Measurements from ENCODE around the gene SKIC2. TPM values are rescaled to one million over a fixed set of nuclear protein-coding genes. Genes with fewer than 3 reads are reported as not detected.

SKIC2 gene
- total RNA-seq, 1 experiment from 2014 or later: 72.3 TPM

DNA sequence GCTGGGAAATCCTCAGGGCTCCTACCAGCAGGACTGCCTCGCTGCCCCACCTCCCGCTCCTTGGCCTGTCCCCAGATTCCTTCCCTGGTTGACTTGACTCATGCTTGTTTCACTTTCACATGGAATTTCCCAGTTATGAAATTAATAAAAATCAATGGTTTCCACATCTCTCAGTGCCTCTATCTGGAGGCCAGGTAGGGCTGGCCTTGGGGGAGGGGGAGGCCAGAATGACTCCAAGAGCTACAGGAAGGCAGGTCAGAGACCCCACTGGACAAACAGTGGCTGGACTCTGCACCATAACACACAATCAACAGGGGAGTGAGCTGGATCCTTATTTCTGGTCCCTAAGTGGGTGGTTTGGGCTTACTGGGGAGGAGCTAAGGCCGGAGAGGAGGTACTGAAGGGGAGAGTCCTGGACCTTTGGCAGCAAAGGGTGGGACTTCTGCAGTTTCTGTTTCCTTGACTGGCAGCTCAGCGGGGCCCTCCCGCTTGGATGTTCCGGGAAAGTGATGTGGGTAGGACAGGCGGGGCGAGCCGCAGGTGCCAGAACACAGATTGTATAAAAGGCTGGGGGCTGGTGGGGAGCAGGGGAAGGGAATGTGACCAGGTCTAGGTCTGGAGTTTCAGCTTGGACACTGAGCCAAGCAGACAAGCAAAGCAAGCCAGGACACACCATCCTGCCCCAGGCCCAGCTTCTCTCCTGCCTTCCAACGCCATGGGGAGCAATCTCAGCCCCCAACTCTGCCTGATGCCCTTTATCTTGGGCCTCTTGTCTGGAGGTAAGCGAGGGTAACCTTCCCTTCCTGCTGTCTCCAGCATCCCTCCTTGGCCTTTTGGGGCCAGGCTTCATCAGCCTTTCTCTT lies 13.2 kb upstream of the SKIC2 start, which contains the start of gene CFB:
Gene CFB (plus strand): TSS at position 589 of the 863 bp plus-strand sequence. CDS start 127 bp downstream, at position 716.
- DNase-seq (ENCODE audit: low read depth): peak; percentile 95

DNA sequence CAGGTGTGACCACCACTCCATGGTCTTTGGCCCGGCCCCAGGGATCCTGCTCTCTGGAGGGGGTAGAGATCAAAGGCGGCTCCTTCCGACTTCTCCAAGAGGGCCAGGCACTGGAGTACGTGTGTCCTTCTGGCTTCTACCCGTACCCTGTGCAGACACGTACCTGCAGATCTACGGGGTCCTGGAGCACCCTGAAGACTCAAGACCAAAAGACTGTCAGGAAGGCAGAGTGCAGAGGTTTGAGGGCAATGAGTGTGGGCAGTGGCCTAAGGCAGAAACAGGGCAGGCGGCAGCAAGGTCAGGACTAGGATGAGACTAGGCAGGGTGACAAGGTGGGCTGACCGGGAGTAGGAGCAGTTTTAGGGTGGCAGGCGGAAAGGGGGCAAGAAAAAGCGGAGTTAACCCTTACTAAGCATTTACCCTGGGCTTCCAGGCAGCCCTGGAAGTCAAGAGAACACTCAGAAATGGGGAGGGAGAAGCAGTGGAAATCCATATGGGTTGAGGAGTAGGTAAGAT lies 12.5 kb upstream of the SKIC2 start:
- no peak for DNase-seq (ENCODE audit: low read depth)

DNA sequence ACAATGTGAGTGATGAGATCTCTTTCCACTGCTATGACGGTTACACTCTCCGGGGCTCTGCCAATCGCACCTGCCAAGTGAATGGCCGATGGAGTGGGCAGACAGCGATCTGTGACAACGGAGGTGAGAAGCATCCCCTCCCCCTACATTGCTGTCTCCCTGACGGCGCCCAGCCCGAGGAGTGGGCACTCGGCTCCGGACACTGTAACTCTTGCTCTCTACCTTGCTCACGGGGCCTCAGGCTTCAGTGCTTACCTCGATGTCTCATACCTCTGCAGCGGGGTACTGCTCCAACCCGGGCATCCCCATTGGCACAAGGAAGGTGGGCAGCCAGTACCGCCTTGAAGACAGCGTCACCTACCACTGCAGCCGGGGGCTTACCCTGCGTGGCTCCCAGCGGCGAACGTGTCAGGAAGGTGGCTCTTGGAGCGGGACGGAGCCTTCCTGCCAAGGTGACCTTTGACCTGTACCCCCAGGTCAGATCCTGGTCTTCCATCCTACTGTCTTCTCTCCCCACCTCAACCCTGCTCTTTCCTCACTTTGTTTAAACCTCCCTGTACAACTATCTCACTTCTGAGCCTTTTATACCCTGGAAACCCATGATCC lies 11.8 kb upstream of the SKIC2 start:
- DNase-seq (ENCODE audit: low read depth): no peak

DNA sequence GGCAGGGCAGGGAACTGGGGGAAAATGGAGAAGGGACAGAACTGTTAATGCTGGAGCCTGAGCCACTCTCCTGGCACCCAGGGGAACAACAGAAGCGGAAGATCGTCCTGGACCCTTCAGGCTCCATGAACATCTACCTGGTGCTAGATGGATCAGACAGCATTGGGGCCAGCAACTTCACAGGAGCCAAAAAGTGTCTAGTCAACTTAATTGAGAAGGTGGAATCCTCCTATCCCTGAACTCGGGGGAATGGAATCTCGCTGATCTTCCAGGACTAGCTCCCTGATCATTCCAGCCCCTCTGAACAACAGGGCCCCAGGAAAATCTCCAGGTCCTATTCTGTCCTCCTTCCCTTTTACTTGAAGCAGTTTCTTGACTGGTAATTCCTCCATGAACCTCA lies 11.1 kb upstream of the SKIC2 start:
- DNase-seq (ENCODE audit: low read depth): no peak

DNA sequence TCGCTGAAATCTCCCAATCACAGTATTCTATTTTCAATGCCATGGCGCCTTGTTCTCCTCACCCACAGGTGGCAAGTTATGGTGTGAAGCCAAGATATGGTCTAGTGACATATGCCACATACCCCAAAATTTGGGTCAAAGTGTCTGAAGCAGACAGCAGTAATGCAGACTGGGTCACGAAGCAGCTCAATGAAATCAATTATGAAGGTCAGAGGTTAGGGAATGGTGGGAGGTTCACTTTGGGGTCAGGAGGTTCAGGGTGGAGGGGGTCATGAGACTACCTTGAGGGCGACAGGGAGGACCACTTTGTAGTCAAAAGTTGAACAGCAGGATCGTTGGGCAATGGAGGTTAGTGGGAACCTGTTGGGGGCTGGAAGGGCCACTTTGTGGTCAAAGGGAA lies 10.7 kb upstream of the SKIC2 start:
- no peak for DNase-seq (ENCODE audit: low read depth)

DNA sequence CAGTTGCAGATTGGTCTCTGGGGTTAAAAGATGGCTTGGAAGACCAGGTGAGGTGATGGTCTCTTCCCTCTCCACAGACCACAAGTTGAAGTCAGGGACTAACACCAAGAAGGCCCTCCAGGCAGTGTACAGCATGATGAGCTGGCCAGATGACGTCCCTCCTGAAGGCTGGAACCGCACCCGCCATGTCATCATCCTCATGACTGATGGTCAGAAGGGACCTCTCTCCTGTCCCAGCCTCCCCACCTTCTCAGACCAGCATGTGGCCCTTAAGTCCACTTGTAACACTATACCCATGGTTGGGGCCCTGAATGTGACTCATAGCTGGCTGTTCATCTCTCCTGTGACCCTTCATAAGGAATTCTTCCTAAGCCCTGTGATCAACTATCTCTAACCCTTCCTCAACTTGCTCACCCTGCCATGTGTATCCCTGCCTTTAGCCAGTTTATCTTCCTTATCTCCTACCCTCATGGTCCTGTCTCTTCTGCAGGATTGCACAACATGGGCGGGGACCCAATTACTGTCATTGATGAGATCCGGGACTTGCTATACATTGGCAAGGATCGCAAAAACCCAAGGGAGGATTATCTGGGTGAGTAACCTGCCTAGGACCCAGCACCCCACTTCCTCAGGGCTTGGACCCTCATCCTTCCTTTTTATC lies 10.1 kb upstream of the SKIC2 start:
- peak; percentile 90 for DNase-seq (ENCODE audit: low read depth)

DNA sequence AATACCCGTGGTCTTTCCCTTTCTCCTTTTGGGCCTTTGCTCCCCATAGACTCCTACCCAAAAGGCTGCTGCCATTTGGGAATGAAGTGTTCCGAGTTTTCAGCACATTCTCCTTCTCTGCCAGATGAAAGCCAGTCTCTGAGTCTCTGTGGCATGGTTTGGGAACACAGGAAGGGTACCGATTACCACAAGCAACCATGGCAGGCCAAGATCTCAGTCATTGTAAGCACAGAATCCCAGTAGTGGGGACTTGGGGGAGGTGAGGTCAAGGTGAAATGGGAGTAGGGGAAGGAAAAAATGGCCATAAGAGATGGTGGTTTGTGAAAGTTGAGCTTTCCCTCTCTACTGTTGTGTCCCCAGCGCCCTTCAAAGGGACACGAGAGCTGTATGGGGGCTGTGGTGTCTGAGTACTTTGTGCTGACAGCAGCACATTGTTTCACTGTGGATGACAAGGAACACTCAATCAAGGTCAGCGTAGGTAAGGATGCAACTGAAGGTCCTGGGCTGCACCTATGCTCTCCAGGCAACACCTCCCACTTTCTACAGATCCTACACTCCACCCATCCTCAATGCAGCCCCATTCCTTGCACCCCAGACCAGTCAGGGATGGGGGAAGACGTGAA lies 8.9 kb upstream of the SKIC2 start:
- no peak for DNase-seq (ENCODE audit: low read depth)

DNA sequence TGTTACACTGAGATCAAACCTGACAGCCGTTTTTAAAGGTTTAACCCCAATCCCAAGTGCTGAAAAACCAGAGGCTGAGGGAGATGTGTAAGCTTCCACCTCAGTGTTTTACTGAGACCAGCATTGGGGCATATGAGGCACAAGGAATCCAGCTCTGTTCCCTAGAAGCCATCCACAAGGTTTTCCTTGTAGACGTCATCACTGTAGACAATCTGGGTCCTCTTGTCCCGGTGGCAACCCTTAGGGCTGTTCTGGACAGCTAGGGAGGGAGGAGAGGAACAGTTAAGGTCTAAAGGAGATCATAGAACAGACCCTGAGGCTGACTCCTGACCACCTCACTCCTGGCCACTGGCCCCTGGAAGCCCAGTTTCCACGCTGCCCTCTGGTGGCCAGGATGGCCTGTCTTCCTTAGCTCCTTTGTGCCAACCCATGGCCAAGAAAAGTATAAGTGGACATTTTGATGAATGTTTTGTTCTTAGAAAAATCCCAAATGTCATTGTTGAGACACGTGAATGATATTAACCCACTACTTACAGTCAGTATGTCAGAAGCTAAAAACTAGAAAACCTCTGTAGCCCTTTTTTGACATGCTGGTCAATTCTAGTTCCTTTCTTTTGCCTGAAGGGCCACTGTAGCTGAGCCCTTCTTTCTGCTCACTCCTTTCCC lies 6.7 kb upstream of the SKIC2 start:
- DNase-seq (ENCODE audit: low read depth): peak; percentile 74

DNA sequence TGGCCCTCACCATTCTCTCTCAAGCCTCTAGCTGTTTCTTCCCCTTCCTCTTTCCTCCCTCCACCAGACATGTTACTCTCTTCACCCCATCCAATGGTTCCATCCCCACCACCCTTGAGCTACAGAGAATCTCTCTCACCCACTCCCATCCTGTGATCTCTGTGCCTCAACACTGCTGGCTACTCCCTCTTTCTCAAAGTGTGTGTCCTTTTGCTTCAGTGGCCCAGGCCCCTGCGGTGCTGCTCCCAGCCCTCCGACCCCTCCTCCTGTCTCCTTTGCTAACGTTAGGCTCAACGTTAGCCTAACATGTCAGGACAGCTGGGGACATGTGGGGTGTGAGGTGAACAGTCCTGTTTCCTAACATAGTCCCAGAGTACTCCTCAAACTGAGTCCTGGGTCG lies 6.1 kb upstream of the SKIC2 start:
- DNase-seq (ENCODE audit: low read depth): no peak

DNA sequence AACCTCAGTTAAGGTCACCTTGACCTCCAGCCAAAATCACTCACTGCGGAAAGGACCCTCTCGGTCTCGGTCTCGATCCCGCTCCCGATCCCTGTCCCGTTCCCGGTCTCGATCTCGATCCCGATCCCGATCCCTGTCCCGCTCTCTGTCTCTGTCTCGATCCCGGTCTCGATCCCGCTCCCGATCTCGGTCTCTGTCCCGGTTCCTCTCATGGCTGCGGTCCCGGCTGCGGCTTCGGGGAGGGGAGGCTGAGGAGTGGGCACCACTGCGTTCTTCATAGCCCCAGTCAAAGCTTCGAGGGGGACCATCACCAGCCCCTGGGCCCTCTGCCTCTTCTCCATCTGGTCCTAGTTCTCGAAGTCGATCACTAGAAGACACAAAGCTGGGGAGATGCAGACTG lies 4.5 kb upstream of the SKIC2 start:
- no peak for DNase-seq (ENCODE audit: low read depth)

DNA sequence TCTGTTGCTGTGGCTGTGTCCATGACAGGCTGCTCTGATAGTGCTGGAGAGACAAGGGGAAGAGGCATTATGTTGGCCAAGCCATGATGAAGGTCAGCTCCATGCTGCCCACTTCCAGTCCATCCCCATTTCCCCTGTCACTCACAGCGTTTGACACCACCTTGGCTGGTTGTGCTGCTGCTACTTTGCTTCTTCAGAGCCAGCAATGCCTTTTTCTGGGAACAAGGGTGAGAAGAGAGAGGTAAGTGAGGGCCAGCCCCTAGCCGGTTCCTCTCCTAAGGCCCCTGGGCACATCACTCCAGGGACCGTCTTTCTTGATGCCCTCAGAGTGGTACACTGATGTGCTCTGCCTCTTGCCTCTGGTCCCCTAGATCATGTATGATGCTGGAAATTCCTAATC lies 2.2 kb upstream of the SKIC2 start:
- DNase-seq (ENCODE audit: low read depth): no peak

DNA sequence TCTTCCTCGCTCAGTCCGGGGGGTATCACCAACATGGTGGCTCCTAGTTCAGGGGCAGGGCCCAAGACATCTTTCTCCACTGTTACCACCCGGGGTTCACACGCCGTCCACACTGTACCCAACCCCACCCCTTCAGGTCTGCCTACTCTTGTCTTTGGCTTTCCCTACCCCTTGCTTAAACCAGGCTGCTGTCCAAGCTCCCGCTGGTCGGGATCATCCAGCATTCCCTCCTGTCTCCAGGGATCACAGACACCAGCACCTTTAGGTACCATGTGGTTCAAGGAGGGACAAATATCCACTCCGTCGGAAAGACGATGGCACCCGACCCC lies 599 bp upstream of the SKIC2 start:
- DNase-seq (ENCODE audit: low read depth): no peak

DNA sequence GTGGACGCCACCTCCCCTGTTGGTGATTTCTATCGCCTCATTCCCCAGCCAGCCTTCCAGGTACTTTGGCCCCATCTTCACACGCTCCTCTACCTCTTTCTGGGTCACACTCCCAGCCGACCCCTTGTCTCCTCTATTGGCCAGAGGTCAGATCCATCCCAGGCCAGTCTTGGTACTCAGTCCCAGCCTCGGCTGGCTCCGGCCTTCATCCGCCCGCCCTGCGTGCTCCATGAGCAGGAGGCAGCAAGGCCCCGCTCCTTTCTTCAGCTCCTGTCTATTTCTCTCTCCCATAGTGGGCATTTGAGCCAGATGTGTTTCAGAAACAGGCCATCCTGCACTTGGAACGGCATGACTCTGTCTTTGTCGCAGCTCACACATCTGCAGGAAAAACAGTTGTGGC lies 2.6 kb downstream of the SKIC2 start:
- DNase-seq (ENCODE audit: low read depth): no peak

DNA sequence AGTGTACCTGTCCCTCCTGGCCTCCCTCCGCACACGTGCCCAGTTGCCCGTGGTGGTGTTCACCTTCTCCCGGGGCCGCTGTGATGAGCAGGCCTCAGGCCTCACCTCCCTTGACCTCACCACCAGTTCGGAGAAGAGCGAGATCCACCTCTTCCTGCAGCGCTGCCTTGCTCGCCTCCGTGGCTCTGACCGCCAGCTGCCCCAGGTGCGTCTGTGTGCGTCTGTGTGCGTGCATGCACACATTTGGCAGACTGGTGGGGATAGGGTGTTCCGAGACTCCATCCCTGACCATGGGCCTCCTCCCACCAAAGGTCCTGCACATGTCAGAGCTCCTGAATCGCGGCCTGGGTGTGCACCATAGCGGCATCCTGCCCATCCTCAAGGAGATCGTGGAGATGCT lies 4.9 kb downstream of the SKIC2 start:
- no peak for DNase-seq (ENCODE audit: low read depth)

DNA sequence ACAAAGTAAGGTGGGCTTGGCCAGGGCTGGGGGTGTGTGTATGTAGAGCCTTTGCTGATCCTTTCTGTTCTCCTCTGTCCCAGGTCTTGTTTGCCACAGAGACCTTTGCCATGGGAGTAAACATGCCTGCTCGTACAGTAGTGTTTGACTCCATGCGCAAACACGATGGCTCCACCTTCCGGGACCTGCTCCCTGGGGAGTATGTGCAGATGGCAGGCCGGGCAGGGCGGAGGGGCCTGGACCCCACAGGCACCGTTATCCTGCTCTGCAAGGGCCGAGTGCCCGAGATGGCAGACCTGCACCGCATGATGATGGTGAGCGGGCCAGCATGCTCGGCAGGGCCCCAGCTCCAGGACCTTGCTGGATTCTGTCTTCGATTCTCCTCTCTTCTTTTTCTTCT lies 6.7 kb downstream of the SKIC2 start:
- no peak for DNase-seq (ENCODE audit: low read depth)

DNA sequence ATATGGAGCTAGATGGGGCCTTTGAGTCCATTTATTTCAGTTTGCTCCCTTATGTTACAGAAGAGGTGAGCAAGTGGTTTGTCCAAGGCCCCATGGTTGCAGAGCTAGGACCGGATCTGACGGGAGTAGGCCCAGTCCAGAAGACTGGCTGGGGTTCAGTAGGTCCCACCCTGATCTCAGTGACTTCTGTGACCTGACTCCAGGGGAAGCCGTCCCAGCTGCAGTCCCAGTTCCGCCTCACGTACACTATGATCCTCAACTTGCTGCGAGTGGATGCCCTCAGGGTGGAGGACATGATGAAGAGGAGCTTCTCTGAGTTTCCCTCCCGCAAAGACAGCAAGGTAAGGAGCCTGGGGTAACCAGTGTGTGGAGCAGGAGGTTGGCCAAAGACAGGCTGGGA lies 7.5 kb downstream of the SKIC2 start:
- DNase-seq (ENCODE audit: low read depth): no peak

DNA sequence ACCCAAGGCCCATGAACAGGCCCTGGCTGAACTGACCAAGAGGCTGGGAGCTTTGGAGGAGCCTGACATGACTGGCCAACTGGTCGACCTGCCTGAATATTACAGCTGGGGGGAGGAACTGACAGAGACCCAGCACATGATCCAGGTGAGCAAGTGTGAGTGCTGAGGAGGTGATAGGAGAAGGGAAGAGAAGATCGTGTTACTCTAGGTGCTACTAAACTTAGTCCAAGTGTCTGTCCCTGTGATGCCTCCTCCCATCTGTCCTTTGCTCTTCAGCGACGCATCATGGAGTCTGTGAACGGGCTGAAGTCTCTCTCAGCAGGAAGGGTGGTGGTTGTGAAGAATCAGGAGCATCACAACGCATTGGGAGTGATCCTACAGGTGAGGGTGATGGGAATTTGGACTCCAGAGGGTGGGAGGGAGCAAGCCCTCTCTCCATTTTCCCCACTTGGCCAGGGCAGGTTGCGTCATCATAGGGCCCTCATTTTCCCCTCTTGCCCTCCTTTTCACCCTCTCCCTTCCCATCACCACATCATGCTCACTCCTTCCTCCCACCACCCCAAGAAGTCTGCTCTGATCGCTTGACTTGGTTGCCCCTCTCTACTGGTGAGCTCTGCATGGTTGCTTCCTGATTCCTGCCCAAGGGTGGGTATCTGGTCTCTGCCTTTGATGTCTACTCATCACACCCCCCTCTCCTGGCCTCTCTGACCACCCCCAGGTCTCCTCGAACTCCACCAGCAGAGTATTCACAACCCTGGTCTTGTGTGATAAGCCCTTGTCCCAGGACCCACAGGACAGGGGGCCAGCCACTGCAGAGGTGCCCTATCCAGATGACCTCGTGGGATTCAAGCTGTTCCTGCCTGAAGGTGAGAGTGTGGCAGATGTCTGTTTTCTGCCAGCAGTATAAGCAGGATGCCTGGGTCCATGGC lies 8.3 kb downstream of the SKIC2 start:
- DNase-seq (ENCODE audit: low read depth): no peak

DNA sequence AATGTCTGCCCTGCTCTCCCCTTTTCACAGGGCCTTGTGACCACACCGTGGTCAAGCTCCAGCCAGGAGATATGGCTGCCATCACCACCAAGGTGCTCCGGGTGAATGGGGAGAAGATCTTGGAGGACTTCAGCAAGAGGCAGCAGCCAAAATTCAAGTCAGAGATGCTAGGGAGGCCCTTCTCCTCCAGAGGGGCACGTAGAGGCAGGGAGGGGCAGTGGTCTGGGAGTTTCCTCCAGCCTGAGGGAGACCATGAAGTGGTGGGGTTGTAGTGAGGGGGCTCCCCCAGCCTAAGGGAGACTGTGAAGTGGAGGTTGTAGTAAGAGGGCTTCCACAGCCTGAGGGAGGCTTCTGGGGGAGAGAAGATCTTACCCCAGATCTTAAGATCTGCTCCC lies 8.9 kb downstream of the SKIC2 start:
- DNase-seq (ENCODE audit: low read depth): no peak

DNA sequence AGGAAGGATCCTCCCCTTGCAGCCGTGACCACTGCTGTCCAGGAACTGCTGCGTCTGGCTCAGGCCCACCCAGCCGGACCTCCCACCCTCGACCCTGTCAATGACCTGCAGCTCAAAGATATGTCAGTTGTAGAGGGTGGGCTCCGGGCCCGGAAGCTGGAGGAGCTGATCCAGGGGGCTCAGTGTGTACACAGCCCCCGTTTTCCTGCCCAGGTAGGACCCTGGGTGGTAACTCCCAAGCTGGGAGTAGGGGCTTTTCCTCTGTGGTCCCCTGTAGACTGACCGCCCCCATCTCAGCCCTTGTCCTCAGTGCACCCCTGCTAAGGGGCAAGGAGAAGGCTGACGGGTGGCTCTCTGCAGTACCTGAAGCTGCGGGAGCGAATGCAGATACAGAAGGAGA lies 9.4 kb downstream of the SKIC2 start:
- DNase-seq (ENCODE audit: low read depth): no peak

DNA sequence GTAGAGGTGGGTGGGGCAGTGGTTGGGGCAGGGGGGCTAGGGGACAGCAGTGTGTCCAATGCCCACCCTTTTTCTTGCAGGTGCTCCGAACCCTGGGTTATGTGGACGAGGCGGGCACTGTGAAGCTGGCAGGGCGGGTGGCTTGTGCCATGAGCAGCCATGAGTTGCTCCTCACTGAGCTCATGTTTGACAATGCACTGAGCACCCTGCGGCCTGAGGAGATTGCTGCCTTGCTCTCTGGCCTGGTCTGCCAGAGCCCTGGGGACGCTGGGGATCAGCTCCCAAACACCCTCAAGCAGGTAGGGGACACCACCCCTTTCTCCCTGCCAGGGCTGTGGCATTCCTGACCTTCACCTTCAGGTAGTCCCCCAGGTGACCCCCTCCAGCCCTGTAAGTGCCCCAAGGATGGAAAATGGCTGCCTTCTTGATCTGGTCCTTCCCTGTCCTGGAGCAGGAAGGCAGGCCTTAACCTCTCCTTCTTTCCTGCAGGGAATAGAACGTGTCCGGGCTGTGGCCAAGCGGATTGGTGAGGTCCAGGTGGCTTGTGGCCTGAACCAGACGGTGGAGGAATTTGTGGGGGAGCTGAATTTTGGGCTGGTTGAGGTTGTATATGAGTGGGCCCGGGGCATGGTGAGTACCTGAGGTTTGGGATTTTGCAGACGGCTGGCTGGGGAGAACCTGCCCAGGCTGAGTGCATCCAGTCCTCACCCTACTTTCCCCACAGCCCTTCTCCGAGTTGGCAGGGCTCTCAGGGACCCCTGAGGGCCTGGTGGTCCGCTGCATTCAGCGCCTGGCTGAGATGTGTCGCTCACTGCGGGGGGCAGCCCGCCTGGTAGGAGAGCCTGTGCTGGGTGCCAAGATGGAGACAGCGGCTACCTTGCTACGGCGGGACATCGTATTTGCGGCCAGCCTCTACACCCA lies 10.1 kb downstream of the SKIC2 start:
- no peak for DNase-seq (ENCODE audit: low read depth)

All from M059J (cell line).